ENCODE results near the gene EFCAB11. TPM values are rescaled to one million over a fixed set of nuclear protein-coding genes. Genes with fewer than 3 reads are reported as not detected.

The EFCAB11 gene
- total RNA-seq, 1 experiment from 2014 or later = 36.2 TPM

GRCh38 chr14:89920056-89920455, 34.5 kb downstream of the EFCAB11 start:
- H3K4me3 ChIP-seq (ENCODE audit: low read depth, low read length) = no peak overlapping the region
- no peaks in the 10 kb centered on the region for H3K27me3 ChIP-seq (replicated peaks; ENCODE audit: control insufficient read depth, insufficient read depth, low read length)
- Mint-ChIP-seq H3K27ac (ENCODE audit: unreplicated experiment) (no peak overlapping the region), H3K4me3 (ENCODE audit: unreplicated experiment) (no peak overlapping the region), H3K27me3 (ENCODE audit: insufficient read depth, unreplicated experiment) (no peaks in the 10 kb centered on the region), H3K4me1 (ENCODE audit: low read depth, unreplicated experiment) (no peaks in the 10 kb centered on the region), H3K36me3 (ENCODE audit: insufficient read depth, unreplicated experiment) (peaks cover 7% of the 10 kb centered on the region), H3K9me3 (ENCODE audit: unreplicated experiment) (no peaks in the 10 kb centered on the region)
- no peaks in the 10 kb centered on the region for H3K4me1 ChIP-seq
- TF ChIP-seq CTCF (IDR thresholded peaks at IDR 0.05; ENCODE audit: insufficient read depth in 1 of 2, low read depth in 1 of 2, low read length in 1 of 2, severe bottlenecking in 1 of 2, unreplicated experiment in 1 of 2) = no peak
- ChIA-PET POLR2A (no interaction called here), CTCF (no interaction called here)
- intact Hi-C loops (cut with micrococcal nuclease; ENCODE audit: unreplicated experiment) = no loop called here
- H3K36me3 ChIP-seq (ENCODE audit: control insufficient read depth, insufficient read depth, low read length) = no peaks in the 10 kb centered on the region
- BruUV-seq (replicated peaks) = no TSS peak
- no peaks in the 10 kb centered on the region for H3K9me3 ChIP-seq
- no peak for DNase-seq

GRCh38 chr14:89918721-89919120, 35.8 kb downstream of the EFCAB11 start:
- Histone ChIP-seq H3K4me3 (ENCODE audit: low read depth, low read length) (no peak overlapping the region), H3K36me3 (ENCODE audit: control insufficient read depth, insufficient read depth, low read length) (no peaks in the 10 kb centered on the region), H3K27me3 (replicated peaks; ENCODE audit: control insufficient read depth, insufficient read depth, low read length) (no peaks in the 10 kb centered on the region), H3K4me1 (no peaks in the 10 kb centered on the region), H3K9me3 (no peaks in the 10 kb centered on the region)
- Mint-ChIP-seq H3K36me3 (ENCODE audit: insufficient read depth, unreplicated experiment) (no peaks in the 10 kb centered on the region), H3K4me1 (ENCODE audit: low read depth, unreplicated experiment) (no peaks in the 10 kb centered on the region), H3K4me3 (ENCODE audit: unreplicated experiment) (no peak overlapping the region), H3K27me3 (ENCODE audit: insufficient read depth, unreplicated experiment) (no peaks in the 10 kb centered on the region), H3K27ac (ENCODE audit: unreplicated experiment) (no peak overlapping the region), H3K9me3 (ENCODE audit: unreplicated experiment) (no peaks in the 10 kb centered on the region)
- TF ChIP-seq CTCF (IDR thresholded peaks at IDR 0.05; ENCODE audit: insufficient read depth in 1 of 2, low read depth in 1 of 2, low read length in 1 of 2, severe bottlenecking in 1 of 2, unreplicated experiment in 1 of 2) = no peak
- CTCF ChIA-PET = no interaction called here
- no peak for DNase-seq
- intact Hi-C loops (cut with micrococcal nuclease; ENCODE audit: unreplicated experiment) = loop anchor here (10.0 kb wide), 2 partner anchors 504 to 584 kb away; partner anchors contain the start of gene FOXN3
- BruUV-seq (replicated peaks) = no TSS peak
- POLR2A ChIA-PET = no interaction called here

- Histone ChIP-seq H3K27me3 (replicated peaks; ENCODE audit: control insufficient read depth, insufficient read depth, low read length) (no peaks in the 10 kb centered on the region), H3K4me3 (ENCODE audit: low read depth, low read length) (no peak overlapping the region), H3K36me3 (ENCODE audit: control insufficient read depth, insufficient read depth, low read length) (no peaks in the 10 kb centered on the region), H3K4me1 (no peaks in the 10 kb centered on the region; the same call in 1 of the 2 replicates), H3K9me3 (no peaks in the 10 kb centered on the region)
- ChIA-PET CTCF (no interaction called here), POLR2A (no interaction called here)
- H3K4me1 Mint-ChIP-seq (ENCODE audit: low read depth, unreplicated experiment) = peaks cover 14% of the 10 kb centered on the region
- H3K9me3 Mint-ChIP-seq (ENCODE audit: unreplicated experiment) = no peaks in the 10 kb centered on the region
- H3K36me3 Mint-ChIP-seq (ENCODE audit: insufficient read depth, unreplicated experiment) = peaks cover 7% of the 10 kb centered on the region
- peak; percentile 38 to 58 for DNase-seq
- intact Hi-C loops (cut with micrococcal nuclease; ENCODE audit: unreplicated experiment) = loop anchor here (1.0 to 10.0 kb wide), 4 partner anchors 58 to 875 kb away; partner anchors contain the start of gene FOXN3
- TF ChIP-seq CTCF (IDR thresholded peaks at IDR 0.05; ENCODE audit: insufficient read depth in 1 of 2, low read depth in 1 of 2, low read length in 1 of 2, severe bottlenecking in 1 of 2, unreplicated experiment in 1 of 2) = peak; percentile 77 to 87
- BruUV-seq (replicated peaks) = no TSS peak
- H3K27me3 Mint-ChIP-seq (ENCODE audit: insufficient read depth, unreplicated experiment) = no peaks in the 10 kb centered on the region
- no peak overlapping the region for H3K27ac Mint-ChIP-seq (ENCODE audit: unreplicated experiment)
- no peak overlapping the region for H3K4me3 Mint-ChIP-seq (ENCODE audit: unreplicated experiment)
These were observed 39.2 kb downstream of the EFCAB11 start for GRCh38 chr14:89915114-89915878.
